ENCODE results near the gene PRPF40B.

DNA sequence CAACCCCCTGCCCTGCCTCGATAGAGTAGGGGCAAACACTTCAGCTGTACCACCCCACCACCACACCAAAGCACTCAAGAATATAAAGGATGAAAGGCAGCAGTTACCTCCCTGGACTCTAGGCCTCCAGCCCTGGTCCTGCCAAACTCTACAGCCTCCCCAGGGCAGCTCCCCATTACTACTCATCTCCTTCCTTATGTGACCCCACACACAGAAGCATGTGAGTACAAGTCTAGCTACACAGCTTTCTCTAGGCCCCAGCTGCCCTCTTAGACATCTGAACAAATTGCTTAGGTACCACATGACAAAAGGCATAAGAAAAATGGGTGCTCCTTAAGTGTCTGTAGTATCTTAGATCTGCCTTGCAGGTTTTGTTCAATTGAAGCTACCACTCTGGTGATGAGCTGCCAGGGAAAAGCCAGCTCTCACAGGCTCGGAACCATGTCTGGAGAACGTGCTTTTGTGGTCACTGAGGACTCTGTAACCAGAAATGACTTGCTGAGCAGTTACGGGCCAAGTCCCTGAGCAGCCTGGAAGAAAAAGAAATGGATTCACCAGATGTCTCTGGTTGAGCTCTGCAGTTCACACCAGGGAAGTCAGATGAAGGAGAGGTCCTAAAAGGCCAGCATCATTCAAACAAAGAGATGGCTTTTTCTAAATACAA is 51.1 kb downstream of the PRPF40B start:
- TF ChIP-seq, protein P1, sequence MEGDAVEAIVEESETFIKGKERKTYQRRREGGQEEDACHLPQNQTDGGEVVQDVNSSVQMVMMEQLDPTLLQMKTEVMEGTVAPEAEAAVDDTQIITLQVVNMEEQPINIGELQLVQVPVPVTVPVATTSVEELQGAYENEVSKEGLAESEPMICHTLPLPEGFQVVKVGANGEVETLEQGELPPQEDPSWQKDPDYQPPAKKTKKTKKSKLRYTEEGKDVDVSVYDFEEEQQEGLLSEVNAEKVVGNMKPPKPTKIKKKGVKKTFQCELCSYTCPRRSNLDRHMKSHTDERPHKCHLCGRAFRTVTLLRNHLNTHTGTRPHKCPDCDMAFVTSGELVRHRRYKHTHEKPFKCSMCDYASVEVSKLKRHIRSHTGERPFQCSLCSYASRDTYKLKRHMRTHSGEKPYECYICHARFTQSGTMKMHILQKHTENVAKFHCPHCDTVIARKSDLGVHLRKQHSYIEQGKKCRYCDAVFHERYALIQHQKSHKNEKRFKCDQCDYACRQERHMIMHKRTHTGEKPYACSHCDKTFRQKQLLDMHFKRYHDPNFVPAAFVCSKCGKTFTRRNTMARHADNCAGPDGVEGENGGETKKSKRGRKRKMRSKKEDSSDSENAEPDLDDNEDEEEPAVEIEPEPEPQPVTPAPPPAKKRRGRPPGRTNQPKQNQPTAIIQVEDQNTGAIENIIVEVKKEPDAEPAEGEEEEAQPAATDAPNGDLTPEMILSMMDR (IDR thresholded peaks at IDR 0.05): no peak
- no peak for TF ChIP-seq POLR2A (IDR thresholded peaks at IDR 0.05)
